Measurements from ENCODE around the gene ZNF654. TPM values are rescaled to one million over a fixed set of nuclear protein-coding genes. Genes with fewer than 3 reads are reported as not detected.
A peak's percentile ranks its signal among the peaks of the same experiment; 100 is the strongest.

ZNF654 gene
- total and polyA plus RNA-seq, 2 experiments from 2014 or later, result 14.3 to 15.8 TPM

- Histone ChIP-seq H3K36me3 (ENCODE audit: low read depth) (peaks cover 29% of the 10 kb centered on the region), H3K4me1 (ENCODE audit: insufficient read depth) (peaks cover 36% of the 10 kb centered on the region), H3K79me2 (ENCODE audit: insufficient read depth) (peaks cover 86% of the 10 kb centered on the region), H4K20me1 (ENCODE audit: insufficient read depth) (peaks cover 13% of the 10 kb centered on the region; the same call in 1 of the 2 replicates), H3F3A (ENCODE audit: insufficient read depth) (peaks cover 14% of the 10 kb centered on the region), H3K4me3 (peak overlapping the region; percentile 93), H3K9me3 (ENCODE audit: low read depth) (no peaks in the 10 kb centered on the region), H3K27ac (peak overlapping the region; percentile 84), H3K9ac (peak overlapping the region; percentile 84), H3K9me2 (ENCODE audit: insufficient read depth) (no peaks in the 10 kb centered on the region), H3K27me3 (replicated peaks; ENCODE audit: insufficient read depth) (no peaks in the 10 kb centered on the region), H3K4me2 (ENCODE audit: unreplicated experiment) (peak overlapping the region; percentile 88), H2AFZ (peak overlapping the region; percentile 83)
- no peak for TF ChIP-seq EZH2phosphoT487 (IDR thresholded peaks at IDR 0.05; ENCODE audit: insufficient read depth, low read depth)
- no peak for TF ChIP-seq EZH2 (IDR thresholded peaks at IDR 0.05; ENCODE audit: insufficient read depth, poor library complexity, severe bottlenecking)
- 0 to 1% methylated on average over 12 to 20 of the region's 24 CpGs for WGBS, 2 experiments (ENCODE audit: low coverage in 1 of 2, low lambda C conversion rate in 2 of 2, missing lambda C conversion rate in 2 of 2)
- DNase-seq, result no peak
- in situ Hi-C loops (cut with MboI), result no loop called here
Measured at GRCh38 chr3:88058306-88058580, 812 bp upstream of the ZNF654 start.

DNA sequence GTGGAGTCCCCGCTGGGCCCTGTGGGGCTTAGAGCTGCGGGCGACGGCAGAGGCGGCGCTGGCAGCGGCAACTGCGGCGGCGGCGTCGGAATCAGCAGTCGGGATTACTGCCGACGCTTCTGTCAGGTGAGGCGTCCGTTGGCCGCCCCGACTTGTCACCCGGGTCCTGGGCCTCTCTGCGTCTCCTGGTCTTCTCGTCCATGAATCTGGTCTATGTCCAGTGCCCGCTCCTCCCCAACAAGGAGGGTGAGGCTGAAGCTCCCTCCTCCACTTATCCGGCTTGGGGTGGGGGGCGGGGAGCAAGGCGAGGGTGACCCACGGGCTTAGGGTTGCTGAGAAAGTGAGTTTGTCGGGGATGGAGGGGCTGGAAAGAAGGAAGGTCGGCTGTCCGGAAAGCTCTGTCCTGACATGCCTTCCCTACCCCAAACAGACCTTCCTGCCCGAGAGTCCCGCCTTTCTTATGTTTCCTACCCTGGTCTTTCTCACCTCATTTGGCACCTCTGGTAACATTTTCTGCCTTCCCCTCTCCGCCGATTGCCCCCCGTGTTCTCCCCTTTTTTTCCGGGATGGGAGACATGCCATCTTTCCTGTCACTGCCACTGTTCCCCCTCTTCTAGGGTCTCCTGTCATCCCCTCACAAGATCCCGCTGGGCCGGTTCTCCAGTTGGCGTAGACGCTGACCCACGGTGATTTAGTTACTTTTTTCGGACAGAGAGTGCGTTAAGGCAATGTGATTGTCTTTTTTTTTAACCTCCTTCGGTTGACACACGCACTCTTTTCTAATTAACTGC, 520 bp downstream of the ZNF654 start:
- no peaks in the 10 kb centered on the region for H3K9me3 ChIP-seq (ENCODE audit: low read depth)
- peak overlapping the region; percentile 88 for H3K9ac ChIP-seq
- H3K4me2 ChIP-seq (ENCODE audit: unreplicated experiment), result peak overlapping the region; percentile 95
- in situ Hi-C loops (cut with MboI), result no loop called here
- peak overlapping the region; percentile 93 for H3K4me3 ChIP-seq
- H3K9me2 ChIP-seq (ENCODE audit: insufficient read depth), result no peaks in the 10 kb centered on the region
- H3K4me1 ChIP-seq (ENCODE audit: insufficient read depth), result peaks cover 36% of the 10 kb centered on the region
- H3K27ac ChIP-seq, result peak overlapping the region; percentile 65
- H2AFZ ChIP-seq, result peak overlapping the region; percentile 81
- H3F3A ChIP-seq (ENCODE audit: insufficient read depth), result peaks cover 8% of the 10 kb centered on the region
- H4K20me1 ChIP-seq (ENCODE audit: insufficient read depth), result peaks cover 18% of the 10 kb centered on the region; the same call in 1 of the 2 replicates
- TF ChIP-seq EZH2phosphoT487 (IDR thresholded peaks at IDR 0.05; ENCODE audit: insufficient read depth, low read depth) (no peak), EZH2 (IDR thresholded peaks at IDR 0.05; ENCODE audit: insufficient read depth, poor library complexity, severe bottlenecking) (no peak)
- H3K36me3 ChIP-seq (ENCODE audit: low read depth), result peaks cover 24% of the 10 kb centered on the region
- WGBS, 2 experiments (ENCODE audit: low coverage in 1 of 2, low lambda C conversion rate in 2 of 2, missing lambda C conversion rate in 2 of 2), result 1% methylated on average over 38 to 45 of the region's 45 CpGs
- peak; percentile 45 for DNase-seq
- no peaks in the 10 kb centered on the region for H3K27me3 ChIP-seq (replicated peaks; ENCODE audit: insufficient read depth)
- H3K79me2 ChIP-seq (ENCODE audit: insufficient read depth), result peaks cover 89% of the 10 kb centered on the region

DNA sequence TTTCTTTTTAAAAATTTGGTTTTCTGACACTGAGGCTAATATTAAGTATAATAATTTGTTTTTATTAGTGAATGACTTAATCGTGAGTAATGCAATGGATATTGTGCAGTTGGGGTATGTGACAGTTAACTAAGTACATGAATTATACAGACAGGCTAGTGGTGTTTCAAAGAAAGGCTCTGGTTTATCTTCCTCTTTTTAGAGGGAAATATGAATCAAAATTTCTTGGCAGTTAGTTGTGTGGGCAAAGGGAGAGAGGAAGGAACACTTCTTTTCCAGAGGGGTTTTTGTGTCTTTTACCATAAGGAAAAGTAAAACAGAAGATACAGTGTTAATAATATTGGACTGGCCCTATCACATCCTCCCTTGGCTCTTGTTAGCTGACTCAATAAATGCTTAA, 2.7 kb downstream of the ZNF654 start:
- Histone ChIP-seq H3K9me2 (ENCODE audit: insufficient read depth) (no peaks in the 10 kb centered on the region), H2AFZ (no peak overlapping the region), H3K27me3 (replicated peaks; ENCODE audit: insufficient read depth) (no peaks in the 10 kb centered on the region), H3K9ac (peak overlapping the region; percentile 88), H3K4me3 (peak overlapping the region; percentile 93), H3K4me2 (ENCODE audit: unreplicated experiment) (peak overlapping the region; percentile 95), H3F3A (ENCODE audit: insufficient read depth) (peaks cover 8% of the 10 kb centered on the region), H3K79me2 (ENCODE audit: insufficient read depth) (peaks cover 89% of the 10 kb centered on the region), H3K36me3 (ENCODE audit: low read depth) (peaks cover 3% of the 10 kb centered on the region; the same call in 1 of the 2 replicates), H3K9me3 (ENCODE audit: low read depth) (no peaks in the 10 kb centered on the region), H3K27ac (no peak overlapping the region), H3K4me1 (ENCODE audit: insufficient read depth) (peaks cover 32% of the 10 kb centered on the region), H4K20me1 (ENCODE audit: insufficient read depth) (peaks cover 26% of the 10 kb centered on the region; the same call in 1 of the 2 replicates)
- in situ Hi-C loops (cut with MboI), result no loop called here
- WGBS, 2 experiments (ENCODE audit: low coverage in 1 of 2, low lambda C conversion rate in 2 of 2, missing lambda C conversion rate in 2 of 2), result 0 to 4% methylated on average over 1 of the region's 1 CpG
- TF ChIP-seq EZH2phosphoT487 (IDR thresholded peaks at IDR 0.05; ENCODE audit: insufficient read depth, low read depth) (no peak), EZH2 (IDR thresholded peaks at IDR 0.05; ENCODE audit: insufficient read depth, poor library complexity, severe bottlenecking) (no peak)
- DNase-seq, result peak; percentile 27

GRCh38 chr3:88075072-88075471, 16.0 kb downstream of the ZNF654 start:
- in situ Hi-C loops (cut with MboI), result no loop called here
- Histone ChIP-seq H3K4me1 (ENCODE audit: insufficient read depth) (no peaks in the 10 kb centered on the region), H3K9me2 (ENCODE audit: insufficient read depth) (no peaks in the 10 kb centered on the region), H3K4me2 (ENCODE audit: unreplicated experiment) (no peak overlapping the region), H3K27ac (no peak overlapping the region), H3K27me3 (replicated peaks; ENCODE audit: insufficient read depth) (no peaks in the 10 kb centered on the region), H2AFZ (no peak overlapping the region), H3K9ac (no peak overlapping the region), H3K4me3 (no peak overlapping the region), H3K79me2 (ENCODE audit: insufficient read depth) (peaks cover 100% of the 10 kb centered on the region), H3F3A (ENCODE audit: insufficient read depth) (peaks cover 7% of the 10 kb centered on the region; the same call in 1 of the 2 replicates), H4K20me1 (ENCODE audit: insufficient read depth) (peaks cover 34% of the 10 kb centered on the region), H3K9me3 (ENCODE audit: low read depth) (peaks cover 7% of the 10 kb centered on the region), H3K36me3 (ENCODE audit: low read depth) (0 out of 2 replicates have a peak, but pooled peaks cover 2% of the 10 kb centered on the region)
- TF ChIP-seq EZH2phosphoT487 (IDR thresholded peaks at IDR 0.05; ENCODE audit: insufficient read depth, low read depth), result no peak
- TF ChIP-seq EZH2 (IDR thresholded peaks at IDR 0.05; ENCODE audit: insufficient read depth, poor library complexity, severe bottlenecking), result no peak
- 69 to 76% methylated on average over 2 of the region's 2 CpGs for WGBS, 2 experiments (ENCODE audit: low coverage in 1 of 2, low lambda C conversion rate in 2 of 2, missing lambda C conversion rate in 2 of 2)
- DNase-seq, result no peak

Data from GM23248 (cell line).